MCF 10A (cell line): ENCODE measurements around the gene DUSP18. TPM values are rescaled to one million over a fixed set of nuclear protein-coding genes. Genes with fewer than 3 reads are reported as not detected.
"Not testable (repeated sequence)": the region's sequence is repeated elsewhere in the genome, so short reads cannot be mapped to it uniquely, and the experiment has no call there.

ENCODE experiments used
- BruUV-seq: library from RNA; stranded (reverse); fragments of 400-500 nt; replicated peaks from 2 replicates; lab custom pipeline; 2021; lab: Mats Ljungman, UMichigan
- CTCF ChIA-PET: fragments of 300-600 bp; sonication (Branson Sonifier 250); formaldehyde crosslinking; extraction: SDS; loops from one replicate; lab custom pipeline; 2021; ENCODE audit warnings: antibody characterized with exemption, inconsistent platforms; lab: Yijun Ruan, JAX
- POLR2A ChIA-PET: fragments of 300-600, 350-650 bp; sonication (Branson Sonifier 250); formaldehyde crosslinking; extraction: SDS; loops from one replicate; lab custom pipeline; 2020; ENCODE audit warnings: antibody characterized with exemption, inconsistent platforms; lab: Yijun Ruan, JAX
- DNase-seq: peaks from one replicate; pipeline ENCODE4 v3.0.0-alpha.2; 2018; ENCODE audit not compliant: unreplicated experiment
- H3K27ac Mint-ChIP-seq: one replicate; pipeline ENCODE4 v1.8.0; 2022; ENCODE audit warnings: mild to moderate bottlenecking, low read depth, mixed read lengths; ENCODE audit not compliant: unreplicated experiment
- H3K27me3 Mint-ChIP-seq: one replicate; pipeline ENCODE4 v1.8.0; 2022; ENCODE audit warnings: mixed read lengths; ENCODE audit not compliant: insufficient read depth, unreplicated experiment
- H3K36me3 Mint-ChIP-seq: one replicate; pipeline ENCODE4 v1.8.0; 2022; ENCODE audit warnings: mild to moderate bottlenecking, moderate library complexity, mixed read lengths; ENCODE audit not compliant: insufficient read depth, unreplicated experiment
- H3K4me1 Mint-ChIP-seq: one replicate; pipeline ENCODE4 v1.8.0; 2022; ENCODE audit warnings: mixed read lengths; ENCODE audit not compliant: insufficient read depth, unreplicated experiment
- H3K4me3 Mint-ChIP-seq: one replicate; pipeline ENCODE4 v1.8.0; 2022; ENCODE audit warnings: mild to moderate bottlenecking, moderate library complexity, mixed read lengths; ENCODE audit not compliant: unreplicated experiment
- H3K9me3 Mint-ChIP-seq: one replicate; pipeline ENCODE4 v1.8.0; 2022; ENCODE audit warnings: mixed read lengths; ENCODE audit not compliant: unreplicated experiment
- CTCF ChIP-seq: fragments of 200-600 bp; IDR thresholded peaks from one replicate; pipeline ENCODE4 v1.8.0; 2022; ENCODE audit warnings: antibody characterized with exemption, mild to moderate bottlenecking; ENCODE audit not compliant: unreplicated experiment
- intact Hi-C: fragments of 100-400 bp; cut with micrococcal nuclease; formaldehyde crosslinking; loops from 2 replicates; pipeline ENCODE4 v1.14.1; 2022
- total RNA-seq: library from RNA; stranded (reverse); gene quantifications from 2 replicates; pipeline ENCODE4 v1.2.3, GENCODE V29; 2022

DUSP18 gene
- total RNA-seq, 1 experiment from 2014 or later: 5.6 TPM

- Mint-ChIP-seq H3K4me1 (no peaks in the 10 kb centered on the region), H3K27ac (peak within 1 kb of the TSS; percentile 54), H3K36me3 (no peaks in the 10 kb centered on the region), H3K9me3 (no peaks in the 10 kb centered on the region), H3K4me3 (peak within 1 kb of the TSS; percentile 70), H3K27me3 (no peaks in the 10 kb centered on the region)
- DNase-seq: peak; percentile 88
- ChIA-PET CTCF (interaction anchor here (0.6 to 6.3 kb wide), 16 partner anchors 11 to 467 kb away, joined by 3 to 191 read pairs (median 4); partner anchors contain the start of gene DUSP18), POLR2A (interaction anchor here (0.6 to 2.8 kb wide), 8 partner anchors 8 to 776 kb away, joined by 3 to 21 read pairs (median 3); partner anchors contain the start of gene DUSP18)
- intact Hi-C loops: loop anchor here (2.0 kb wide), 2 partner anchors 285 to 513 kb away; no protein-coding TSS in a partner anchor
- TSS peak; percentile 50 for BruUV-seq
- no peak for TF ChIP-seq CTCF
Measured at GRCh38 chr22:30635273-30636225, 32.1 kb downstream of the DUSP18 start, which contains the start of gene SLC35E4. Gene SLC35E4 (plus strand): TSS chr22:30635781. CDS start chr22:30636451, 670 bp downstream.

GRCh38 chr22:30634471-30635233, 33.0 kb downstream of the DUSP18 start:
- Mint-ChIP-seq H3K9me3 (no peaks in the 10 kb centered on the region), H3K36me3 (no peaks in the 10 kb centered on the region), H3K4me3 (peak overlapping the region; percentile 70), H3K27ac (no peak overlapping the region), H3K27me3 (no peaks in the 10 kb centered on the region), H3K4me1 (no peaks in the 10 kb centered on the region)
- peak; percentile 90 for DNase-seq
- TF ChIP-seq CTCF: peak; percentile 93
- POLR2A ChIA-PET: interaction anchor here (0.6 to 2.8 kb wide), 9 partner anchors 9 to 122 kb away, joined by 3 to 21 read pairs (median 3); partner anchors contain the start of gene DUSP18
- CTCF ChIA-PET: interaction anchor here (0.6 to 6.3 kb wide), 37 partner anchors 10 to 549 kb away, joined by 3 to 191 read pairs (median 4); partner anchors contain the start of gene DUSP18
- intact Hi-C loops: loop anchor here (1.0 to 2.0 kb wide), 4 partner anchors 33 to 514 kb away; partner anchors contain the start of gene DUSP18
- BruUV-seq: no TSS peak

- H3K27me3 Mint-ChIP-seq, H3K9me3 Mint-ChIP-seq, POLR2A ChIA-PET, H3K4me1 Mint-ChIP-seq, H3K36me3 Mint-ChIP-seq, CTCF ChIA-PET, BruUV-seq, DNase-seq, H3K27ac Mint-ChIP-seq, H3K4me3 Mint-ChIP-seq, intact Hi-C loops: not testable (repeated sequence)
Measured at GRCh38 chr22:30631469-30631868, 36.2 kb downstream of the DUSP18 start.

GRCh38 chr22:30628491-30628890, 39.2 kb downstream of the DUSP18 start:
- no TSS peak for BruUV-seq
- no peaks in the 10 kb centered on the region for H3K27me3 Mint-ChIP-seq
- H3K9me3 Mint-ChIP-seq: no peaks in the 10 kb centered on the region
- H3K4me1 Mint-ChIP-seq: no peaks in the 10 kb centered on the region
- DNase-seq: no peak
- no peaks in the 10 kb centered on the region for H3K36me3 Mint-ChIP-seq
- ChIA-PET POLR2A (interaction anchor here (0.6 kb wide), 2 partner anchors 10 to 291 kb away, joined by 3 read pairs; no protein-coding TSS in a partner anchor), CTCF (interaction anchor here (0.6 to 2.8 kb wide), 3 partner anchors 127 to 718 kb away, joined by 3 to 23 read pairs (median 5); no protein-coding TSS in a partner anchor)
- intact Hi-C loops: no loop called here
- no peak for TF ChIP-seq CTCF
- H3K27ac Mint-ChIP-seq: no peak overlapping the region
- H3K4me3 Mint-ChIP-seq: no peak overlapping the region
